Rectal smooth muscle tissue (tissue), 1 donor: Measurements from ENCODE around the gene ADGRL1.
"Not testable (repeated sequence)": the region's sequence is repeated elsewhere in the genome, so short reads cannot be mapped to it uniquely, and the experiment has no call there.

Experiments
- H3K27ac ChIP-seq: one replicate; pipeline ENCODE4 v1.7.0; 2013; ENCODE audit warnings: low read depth, low read length, inconsistent platforms
- H3K27me3 ChIP-seq: one replicate; pipeline ENCODE4 v1.7.0; 2013; ENCODE audit warnings: low read length; ENCODE audit not compliant: control insufficient read depth, insufficient read depth
- H3K36me3 ChIP-seq: one replicate; pipeline ENCODE4 v1.7.0; 2013; ENCODE audit warnings: low read length; ENCODE audit not compliant: control insufficient read depth, insufficient read depth
- H3K4me1 ChIP-seq: one replicate; pipeline ENCODE4 v1.7.0; 2013; ENCODE audit warnings: low read length; ENCODE audit not compliant: control insufficient read depth, insufficient read depth
- H3K4me3 ChIP-seq: one replicate; pipeline ENCODE4 v1.7.0; 2013; ENCODE audit warnings: low read length
- H3K9ac ChIP-seq: one replicate; pipeline ENCODE4 v1.7.0; 2013; ENCODE audit warnings: low read length

ADGRL1 gene

GRCh38 chr19:14198384-14199376, 7.3 kb downstream of the ADGRL1 start:
- Histone ChIP-seq H3K27me3 (no peaks in the 10 kb centered on the region), H3K36me3 (no peaks in the 10 kb centered on the region), H3K4me3 (no peak overlapping the region), H3K4me1 (no peaks in the 10 kb centered on the region), H3K27ac (no peak overlapping the region), H3K9ac (no peak overlapping the region)

- no peak overlapping the region for H3K9ac ChIP-seq
- no peaks in the 10 kb centered on the region for H3K27me3 ChIP-seq
- H3K4me3 ChIP-seq = no peak overlapping the region
These were observed 8.1 kb downstream of the ADGRL1 start for GRCh38 chr19:14197882-14198281.

DNA sequence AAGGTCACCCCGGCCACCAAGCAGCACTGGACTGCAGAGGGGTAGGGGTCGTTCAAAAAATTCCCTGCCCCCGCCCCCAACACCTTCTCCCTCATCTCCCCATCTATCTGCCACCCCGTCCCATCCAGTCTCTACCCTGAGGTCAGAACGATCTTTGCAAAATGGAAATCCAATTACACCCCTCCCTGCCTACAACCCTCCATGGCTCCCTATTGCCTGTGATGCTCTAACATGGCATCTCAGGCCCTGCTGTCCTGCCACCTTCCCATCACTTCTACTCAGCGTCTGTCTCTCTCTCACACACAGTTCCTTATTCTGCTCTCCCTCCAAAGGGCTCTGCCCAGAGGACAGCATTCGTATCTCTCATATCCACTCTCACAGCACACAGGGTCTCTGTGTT, 8.7 kb downstream of the ADGRL1 start:
- H3K27me3 ChIP-seq, H3K36me3 ChIP-seq, H3K4me1 ChIP-seq, H3K9ac ChIP-seq, H3K4me3 ChIP-seq, H3K27ac ChIP-seq: not testable (repeated sequence)

More at GRCh38 chr19:14197882-14198281, 8.1 kb downstream of the ADGRL1 start:
- no peaks in the 10 kb centered on the region for H3K4me1 ChIP-seq
- H3K36me3 ChIP-seq = no peaks in the 10 kb centered on the region
- no peak overlapping the region for H3K27ac ChIP-seq

DNA sequence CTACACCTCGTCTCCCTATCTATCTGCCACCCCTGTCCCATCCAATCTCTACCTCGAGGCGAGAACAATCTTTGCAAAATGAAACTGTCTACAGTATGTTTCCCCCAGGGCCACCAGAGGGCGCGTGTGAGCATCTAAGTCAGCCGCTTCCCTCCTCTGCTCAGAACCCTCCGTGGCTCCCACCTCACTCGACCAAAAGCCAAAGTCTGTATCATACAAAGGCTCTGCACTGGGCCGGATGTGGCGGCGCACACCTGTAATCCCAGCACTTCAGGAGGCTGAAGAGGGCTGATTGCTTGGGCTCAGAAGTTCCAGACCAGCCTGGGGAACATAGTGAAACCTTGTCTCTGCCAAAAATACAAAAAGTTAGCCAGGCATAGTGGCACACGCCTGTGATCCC, 9.9 kb downstream of the ADGRL1 start:
- not testable (repeated sequence) for H3K9ac ChIP-seq, H3K27me3 ChIP-seq

GRCh38 chr19:14195216-14195615, 10.8 kb downstream of the ADGRL1 start:
- not testable (repeated sequence) for H3K27ac ChIP-seq, H3K9ac ChIP-seq, H3K4me3 ChIP-seq, H3K27me3 ChIP-seq, H3K4me1 ChIP-seq, H3K36me3 ChIP-seq

More for the DNA sequence above, 9.9 kb downstream of the ADGRL1 start:
- not testable (repeated sequence) for H3K4me3 ChIP-seq, H3K27ac ChIP-seq, H3K4me1 ChIP-seq, H3K36me3 ChIP-seq

- no peak overlapping the region for H3K9ac ChIP-seq
- no peaks in the 10 kb centered on the region for H3K27me3 ChIP-seq
- H3K36me3 ChIP-seq = no peaks in the 10 kb centered on the region
- H3K4me1 ChIP-seq = no peaks in the 10 kb centered on the region
- H3K4me3 ChIP-seq = no peak overlapping the region
- H3K27ac ChIP-seq = no peak overlapping the region
These were observed 16.6 kb downstream of the ADGRL1 start for GRCh38 chr19:14189415-14189814.

- not testable (repeated sequence) for H3K9ac ChIP-seq, H3K27ac ChIP-seq, H3K27me3 ChIP-seq, H3K4me3 ChIP-seq, H3K36me3 ChIP-seq, H3K4me1 ChIP-seq
These were observed 17.9 kb downstream of the ADGRL1 start for GRCh38 chr19:14188086-14188485.

- H3K9ac ChIP-seq = no peak overlapping the region
- no peaks in the 10 kb centered on the region for H3K36me3 ChIP-seq
- no peaks in the 10 kb centered on the region for H3K4me1 ChIP-seq
- no peak overlapping the region for H3K27ac ChIP-seq
- H3K4me3 ChIP-seq = no peak overlapping the region
- no peaks in the 10 kb centered on the region for H3K27me3 ChIP-seq
These were observed 18.4 kb downstream of the ADGRL1 start for GRCh38 chr19:14187561-14187960.

- not testable (repeated sequence) for H3K27me3 ChIP-seq, H3K36me3 ChIP-seq, H3K9ac ChIP-seq, H3K4me3 ChIP-seq, H3K27ac ChIP-seq, H3K4me1 ChIP-seq
These were observed 19.3 kb downstream of the ADGRL1 start for GRCh38 chr19:14186684-14187083.

DNA sequence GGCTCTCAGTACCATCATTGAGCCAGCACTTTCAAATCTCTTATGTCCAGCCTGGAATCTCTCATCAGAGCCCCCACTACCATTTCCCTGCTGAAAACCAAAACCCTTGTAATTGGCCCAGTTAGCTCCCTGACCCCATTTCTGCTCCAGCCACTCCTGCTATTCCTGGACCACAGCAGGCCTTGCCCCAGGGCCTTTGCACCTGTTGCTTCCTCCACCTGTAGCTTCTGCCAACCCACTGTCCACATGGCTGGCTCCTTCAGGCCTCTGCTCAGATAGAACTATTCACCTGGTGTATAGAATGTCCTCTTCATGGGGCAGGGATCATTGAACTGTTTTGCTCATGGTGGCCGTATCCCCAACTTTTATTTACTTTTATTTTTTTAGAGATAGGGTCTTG, 20.3 kb downstream of the ADGRL1 start:
- not testable (repeated sequence) for H3K9ac ChIP-seq, H3K36me3 ChIP-seq, H3K4me1 ChIP-seq, H3K4me3 ChIP-seq, H3K27me3 ChIP-seq, H3K27ac ChIP-seq

DNA sequence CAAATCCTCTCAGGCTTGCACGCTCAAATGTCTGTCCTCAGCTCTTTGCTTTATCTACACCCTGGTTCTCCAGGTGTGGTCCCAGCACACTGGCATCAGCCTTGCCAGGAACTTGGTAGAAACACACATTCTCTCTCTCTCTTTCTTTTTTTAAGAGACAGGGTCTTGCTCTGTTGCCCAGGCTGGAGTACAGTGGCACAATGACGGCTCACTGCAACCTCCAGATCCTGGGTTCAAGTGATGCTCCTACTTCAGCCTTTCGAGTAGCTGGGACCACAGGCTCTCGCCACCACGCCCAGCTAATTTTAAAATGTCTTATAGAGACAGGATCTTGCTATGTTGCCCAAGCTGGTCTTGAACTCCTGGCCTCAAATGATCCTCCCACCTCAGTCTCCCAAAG, 20.8 kb downstream of the ADGRL1 start:
- Histone ChIP-seq H3K9ac (no peak overlapping the region), H3K4me3 (no peak overlapping the region), H3K36me3 (no peaks in the 10 kb centered on the region)

DNA sequence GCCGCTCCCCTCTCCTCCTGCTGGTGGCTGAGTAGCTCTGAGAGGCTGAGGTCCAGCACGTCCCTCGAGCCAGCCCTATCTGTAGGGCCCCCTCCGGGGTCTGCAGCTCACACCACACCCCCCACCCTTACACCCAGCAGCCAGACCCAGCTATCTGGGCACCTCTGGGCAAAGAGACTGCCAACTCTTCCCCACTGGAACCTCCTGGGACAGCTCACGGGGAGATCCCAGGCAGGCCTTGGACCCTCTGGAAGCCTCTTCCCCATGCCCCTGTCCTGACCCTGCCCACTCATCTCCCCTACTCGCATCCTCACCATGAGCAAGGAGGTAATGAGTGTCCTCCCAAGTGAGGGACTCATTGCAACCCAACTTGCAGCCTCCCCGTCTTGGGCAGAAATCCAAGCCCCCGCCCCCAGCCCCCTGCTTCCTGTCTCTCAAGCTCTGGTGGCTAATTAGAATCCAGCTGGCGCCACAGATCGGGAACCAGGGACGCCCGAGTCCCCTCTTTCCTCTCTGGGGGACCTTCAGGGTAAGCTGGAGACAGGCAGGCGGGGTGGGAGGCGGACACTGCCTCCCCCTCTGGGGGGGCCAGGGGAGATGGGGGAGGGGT, 22.1 kb downstream of the ADGRL1 start:
- Histone ChIP-seq H3K27ac (no peak overlapping the region), H3K27me3 (no peaks in the 10 kb centered on the region), H3K4me3 (no peak overlapping the region), H3K36me3 (no peaks in the 10 kb centered on the region), H3K9ac (no peak overlapping the region), H3K4me1 (no peaks in the 10 kb centered on the region)

More for the DNA sequence above, 20.8 kb downstream of the ADGRL1 start:
- H3K4me1 ChIP-seq = no peaks in the 10 kb centered on the region
- H3K27me3 ChIP-seq = no peaks in the 10 kb centered on the region
- no peak overlapping the region for H3K27ac ChIP-seq

GRCh38 chr19:14182476-14182875, 23.5 kb downstream of the ADGRL1 start:
- H3K27me3 ChIP-seq = no peaks in the 10 kb centered on the region
- no peak overlapping the region for H3K27ac ChIP-seq

More at GRCh38 chr19:14182476-14182875, 23.5 kb downstream of the ADGRL1 start:
- H3K4me1 ChIP-seq = no peaks in the 10 kb centered on the region
- no peak overlapping the region for H3K4me3 ChIP-seq
- no peak overlapping the region for H3K9ac ChIP-seq
- H3K36me3 ChIP-seq = no peaks in the 10 kb centered on the region
